GM23338 (cell line): Measurements from ENCODE around the gene SPATA20. TPM values are rescaled to one million over a fixed set of nuclear protein-coding genes. Genes with fewer than 3 reads are reported as not detected.

Experiments
- ATAC-seq: fragments of 200-7000 bp; cut with Tn5 transposase; 3 replicates; pipeline ENCODE4 v1.9.1; 2020
- DNase-seq: peaks from one replicate; pipeline ENCODE4 v3.0.0-alpha.2; 2015; ENCODE audit warnings: low spot score
- H2AFZ ChIP-seq: fragments of 200-600 bp; sonication (generic); 2 replicates; pipeline ENCODE4 v1.8.0; 2016; ENCODE audit warnings: antibody characterized with exemption, mild to moderate bottlenecking, moderate library complexity
- H3F3A ChIP-seq: fragments of 200-600 bp; sonication (generic); replicated peaks from 2 replicates; pipeline ENCODE4 v1.8.0; 2017; ENCODE audit warnings: antibody characterized with exemption, mixed run types, low read depth
- H3K27ac ChIP-seq: fragments of 200-600 bp; sonication (generic); 2 replicates; pipeline ENCODE4 v1.6.1; 2016; ENCODE audit warnings: low read depth
- H3K27me3 ChIP-seq: fragments of 200-600 bp; sonication (generic); 2 replicates; pipeline ENCODE4 v1.8.0; 2016; ENCODE audit warnings: mild to moderate bottlenecking, mixed run types, moderate library complexity; ENCODE audit not compliant: insufficient read depth
- H3K36me3 ChIP-seq: fragments of 200-600 bp; sonication (generic); 2 replicates; pipeline ENCODE4 v1.8.0; 2016; ENCODE audit warnings: mild to moderate bottlenecking; ENCODE audit not compliant: insufficient read depth
- H3K4me1 ChIP-seq: fragments of 200-600 bp; sonication (generic); 2 replicates; pipeline ENCODE4 v1.8.0; 2016; ENCODE audit warnings: mild to moderate bottlenecking, moderate library complexity; ENCODE audit not compliant: insufficient read depth
- H3K4me2 ChIP-seq: fragments of 200-600 bp; sonication (generic); 2 replicates; pipeline ENCODE4 v1.7.1; 2017; ENCODE audit warnings: mixed run types
- H3K4me3 ChIP-seq: fragments of 200-600 bp; sonication (generic); 2 replicates; pipeline ENCODE4 v1.6.1; 2016; ENCODE audit warnings: mixed run types
- H3K79me2 ChIP-seq: fragments of 200-600 bp; sonication (generic); replicated peaks from 2 replicates; pipeline ENCODE4 v1.8.0; 2017; ENCODE audit warnings: mild to moderate bottlenecking; ENCODE audit not compliant: insufficient read depth
- H3K9me2 ChIP-seq: fragments of 200-600 bp; sonication (generic); 2 replicates; pipeline ENCODE4 v1.8.0; 2017; ENCODE audit not compliant: insufficient read depth
- H4K20me1 ChIP-seq: fragments of 200-600 bp; sonication (generic); replicated peaks from 2 replicates; pipeline ENCODE4 v1.8.0; 2017; ENCODE audit warnings: mild to moderate bottlenecking; ENCODE audit not compliant: insufficient read depth
- H3K27ac Mint-ChIP-seq: 2 replicates; pipeline ENCODE4 v1.8.0; 2020; ENCODE audit warnings: inconsistent platforms, mild to moderate bottlenecking, moderate library complexity, mixed read lengths
- H3K27me3 Mint-ChIP-seq: 3 replicates; pipeline ENCODE4 v1.8.0; 2022; ENCODE audit warnings: low read depth, mild to moderate bottlenecking, moderate library complexity, mixed read lengths, inconsistent platforms; ENCODE audit not compliant: insufficient read depth, poor library complexity
- H3K36me3 Mint-ChIP-seq: 3 replicates; pipeline ENCODE4 v1.8.0; 2021; ENCODE audit warnings: low read depth, mild to moderate bottlenecking, inconsistent platforms, moderate library complexity, mixed read lengths
- H3K4me1 Mint-ChIP-seq: 3 replicates; pipeline ENCODE4 v1.8.0; 2020; ENCODE audit warnings: mild to moderate bottlenecking, inconsistent platforms, mixed read lengths
- H3K4me3 Mint-ChIP-seq: 3 replicates; pipeline ENCODE4 v1.8.0; 2021; ENCODE audit warnings: moderate library complexity, mild to moderate bottlenecking, inconsistent platforms, mixed read lengths
- H3K9me3 Mint-ChIP-seq: 3 replicates; pipeline ENCODE4 v1.8.0; 2020; ENCODE audit warnings: moderate library complexity, mild to moderate bottlenecking, inconsistent platforms, mixed read lengths
- CREB1 ChIP-seq: fragments of 250-450 bp; sonication (Bioruptor Pico); IDR thresholded peaks from 2 replicates; pipeline ENCODE4 v1.5.0; 2020; ENCODE audit warnings: low read depth, mild to moderate bottlenecking, moderate library complexity
- EZH2 ChIP-seq: fragments of 200-600 bp; sonication (generic); IDR thresholded peaks from one replicate; pipeline ENCODE4 v1.8.0; 2017; ENCODE audit warnings: antibody characterized with exemption, mild to moderate bottlenecking, low read depth; ENCODE audit not compliant: unreplicated experiment
- EZH2phosphoT487 ChIP-seq: fragments of 200-600 bp; sonication (generic); IDR thresholded peaks from one replicate; pipeline ENCODE4 v1.8.1; 2018; ENCODE audit warnings: antibody characterized with exemption; ENCODE audit not compliant: unreplicated experiment
- NANOG ChIP-seq: IDR thresholded peaks from 2 replicates; pipeline ENCODE4 v1.6.1; 2016; ENCODE audit warnings: antibody characterized with exemption, borderline replicate concordance
- ZNF114 ChIP-seq: fragments of 250-450 bp; sonication (Bioruptor Pico); IDR thresholded peaks from 2 replicates; pipeline ENCODE4 v1.5.0; 2020; ENCODE audit warnings: mild to moderate bottlenecking, moderate library complexity
- polyA plus RNA-seq: library from polyadenylated mRNA; unstranded; fragments of >200 nt; fragmentation: Nextera tagmentation; extraction: Ambion mirVana; gene quantifications from 2 replicates; pipeline ENCODE4 v1.2.1, GENCODE V29; 2016
- total RNA-seq: library from RNA; depleted of rRNA; stranded (reverse); fragments of >200 nt; shearing (Covaris generic); gene quantifications from 2 replicates; pipeline ENCODE4 v1.2.3, GENCODE V29; 2014
- TF ChIP-seq, protein P1 (sequence below): fragments of 250-450 bp; sonication (Bioruptor Pico); IDR thresholded peaks from 2 replicates; pipeline ENCODE4 v1.5.0; 2020; ENCODE audit warnings: mild to moderate bottlenecking, moderate library complexity
- TF ChIP-seq, protein P2 (sequence below), 2 experiments: fragments of 200-600 bp in 1 of 2; sonication (generic) in 1 of 2; conservative IDR thresholded peaks; 2 replicates each; pipeline versions ENCODE4 v1.5.1 to v1.6.1; 2016 to 2017; ENCODE audit warnings: antibody characterized with exemption in 2 of 2, low read depth in 2 of 2, mild to moderate bottlenecking in 2 of 2, moderate library complexity in 1 of 2
- TF ChIP-seq, protein P3 (sequence below): IDR thresholded peaks from one replicate; pipeline ENCODE4 v1.6.1; 2018; ENCODE audit warnings: antibody characterized with exemption; ENCODE audit not compliant: unreplicated experiment
- TF ChIP-seq, protein P4 (sequence below): IDR thresholded peaks from 2 replicates; pipeline ENCODE4 v1.6.1; 2016; ENCODE audit warnings: antibody characterized with exemption

The SPATA20 gene
- total and polyA plus RNA-seq, 2 experiments from 2014 or later: 13.8 to 32.7 TPM

DNA sequence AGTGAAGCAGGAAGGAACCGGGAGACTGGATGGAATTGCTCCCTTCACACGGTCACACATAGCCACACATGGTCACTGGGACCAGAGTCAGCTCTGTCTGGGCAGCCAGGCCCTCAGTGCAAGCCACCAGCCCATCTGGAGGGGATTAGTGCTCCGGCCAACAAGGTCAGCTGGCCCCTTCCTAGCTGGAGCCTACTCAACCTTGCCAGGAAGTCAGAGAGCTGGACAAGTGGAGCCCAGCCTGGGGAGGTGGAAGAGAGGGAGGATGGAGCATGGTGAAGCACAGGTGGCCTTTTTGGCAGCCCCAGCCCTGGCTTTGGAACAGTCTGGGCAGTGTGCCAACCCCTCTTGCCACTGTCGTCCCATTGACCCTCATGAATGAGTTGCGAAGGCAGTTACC lies 9.8 kb downstream of the SPATA20 start:
- Mint-ChIP-seq H3K9me3 (no peaks in the 10 kb centered on the region), H3K4me3 (no peak overlapping the region), H3K36me3 (no peaks in the 10 kb centered on the region), H3K27ac (no peak overlapping the region), H3K27me3 (peaks cover 22% of the 10 kb centered on the region), H3K4me1 (peaks cover 11% of the 10 kb centered on the region)
- DNase-seq (no peak), ATAC-seq (no peak)
- Histone ChIP-seq H3K27ac (no peak overlapping the region), H3K4me2 (no peak overlapping the region), H3K9me2 (no peaks in the 10 kb centered on the region), H3K4me1 (peaks cover 5% of the 10 kb centered on the region; the same call in 1 of the 2 replicates), H4K20me1 (no peaks in the 10 kb centered on the region; the same call in 1 of the 2 replicates), H2AFZ (no peak overlapping the region), H3K36me3 (no peaks in the 10 kb centered on the region), H3F3A (0 out of 2 replicates have a peak, but pooled peaks cover 9% of the 10 kb centered on the region), H3K27me3 (peaks cover 39% of the 10 kb centered on the region), H3K79me2 (no peaks in the 10 kb centered on the region), H3K4me3 (no peak overlapping the region)
- no peak for TF ChIP-seq EZH2phosphoT487

DNA sequence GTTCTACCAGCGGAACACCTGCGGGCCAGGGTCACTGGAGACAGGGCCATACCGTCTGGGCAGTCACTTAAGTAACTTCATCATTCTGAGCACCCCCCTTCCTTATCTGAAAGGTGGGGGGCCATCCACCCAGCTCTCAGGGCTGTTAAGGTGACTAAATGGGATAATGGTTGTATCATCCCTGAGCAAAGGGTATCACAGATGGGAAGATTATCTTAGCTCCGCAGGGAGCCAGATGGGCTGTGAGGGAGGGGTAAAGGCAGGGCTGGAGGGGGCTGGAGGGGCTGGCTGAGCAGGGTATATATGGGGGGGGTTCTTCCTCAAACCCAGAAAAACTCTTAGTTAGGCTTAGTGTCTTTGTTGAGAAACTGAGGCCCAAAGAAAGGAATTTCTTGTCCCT lies 10.7 kb downstream of the SPATA20 start:
- 0 out of 2 replicates have a peak, but pooled peaks cover 9% of the 10 kb centered on the region for H3F3A ChIP-seq
- H3K27ac ChIP-seq: no peak overlapping the region
- no peaks in the 10 kb centered on the region for H3K36me3 Mint-ChIP-seq
- H3K36me3 ChIP-seq: no peaks in the 10 kb centered on the region
- H3K9me3 Mint-ChIP-seq: no peaks in the 10 kb centered on the region
- no peaks in the 10 kb centered on the region; the same call in none of the 2 replicates for H4K20me1 ChIP-seq
- DNase-seq (no peak), ATAC-seq (no peak)
- no peak overlapping the region for H3K4me2 ChIP-seq
- no peak overlapping the region for H3K4me3 ChIP-seq
- H3K9me2 ChIP-seq: no peaks in the 10 kb centered on the region
- no peaks in the 10 kb centered on the region for H3K79me2 ChIP-seq
- H2AFZ ChIP-seq: no peak overlapping the region
- peaks cover 31% of the 10 kb centered on the region for H3K27me3 Mint-ChIP-seq
- no peak overlapping the region for H3K27ac Mint-ChIP-seq
- peaks cover 48% of the 10 kb centered on the region for H3K27me3 ChIP-seq
- no peak overlapping the region for H3K4me3 Mint-ChIP-seq
- peaks cover 10% of the 10 kb centered on the region for H3K4me1 ChIP-seq
- H3K4me1 Mint-ChIP-seq: peaks cover 17% of the 10 kb centered on the region
- TF ChIP-seq EZH2phosphoT487 (no peak), ZNF114 (CRISPR knock-in tag) (no peak), EZH2 (no peak), CREB1 (CRISPR knock-in tag) (no peak), NANOG (no peak)
- TF ChIP-seq, protein P1, sequence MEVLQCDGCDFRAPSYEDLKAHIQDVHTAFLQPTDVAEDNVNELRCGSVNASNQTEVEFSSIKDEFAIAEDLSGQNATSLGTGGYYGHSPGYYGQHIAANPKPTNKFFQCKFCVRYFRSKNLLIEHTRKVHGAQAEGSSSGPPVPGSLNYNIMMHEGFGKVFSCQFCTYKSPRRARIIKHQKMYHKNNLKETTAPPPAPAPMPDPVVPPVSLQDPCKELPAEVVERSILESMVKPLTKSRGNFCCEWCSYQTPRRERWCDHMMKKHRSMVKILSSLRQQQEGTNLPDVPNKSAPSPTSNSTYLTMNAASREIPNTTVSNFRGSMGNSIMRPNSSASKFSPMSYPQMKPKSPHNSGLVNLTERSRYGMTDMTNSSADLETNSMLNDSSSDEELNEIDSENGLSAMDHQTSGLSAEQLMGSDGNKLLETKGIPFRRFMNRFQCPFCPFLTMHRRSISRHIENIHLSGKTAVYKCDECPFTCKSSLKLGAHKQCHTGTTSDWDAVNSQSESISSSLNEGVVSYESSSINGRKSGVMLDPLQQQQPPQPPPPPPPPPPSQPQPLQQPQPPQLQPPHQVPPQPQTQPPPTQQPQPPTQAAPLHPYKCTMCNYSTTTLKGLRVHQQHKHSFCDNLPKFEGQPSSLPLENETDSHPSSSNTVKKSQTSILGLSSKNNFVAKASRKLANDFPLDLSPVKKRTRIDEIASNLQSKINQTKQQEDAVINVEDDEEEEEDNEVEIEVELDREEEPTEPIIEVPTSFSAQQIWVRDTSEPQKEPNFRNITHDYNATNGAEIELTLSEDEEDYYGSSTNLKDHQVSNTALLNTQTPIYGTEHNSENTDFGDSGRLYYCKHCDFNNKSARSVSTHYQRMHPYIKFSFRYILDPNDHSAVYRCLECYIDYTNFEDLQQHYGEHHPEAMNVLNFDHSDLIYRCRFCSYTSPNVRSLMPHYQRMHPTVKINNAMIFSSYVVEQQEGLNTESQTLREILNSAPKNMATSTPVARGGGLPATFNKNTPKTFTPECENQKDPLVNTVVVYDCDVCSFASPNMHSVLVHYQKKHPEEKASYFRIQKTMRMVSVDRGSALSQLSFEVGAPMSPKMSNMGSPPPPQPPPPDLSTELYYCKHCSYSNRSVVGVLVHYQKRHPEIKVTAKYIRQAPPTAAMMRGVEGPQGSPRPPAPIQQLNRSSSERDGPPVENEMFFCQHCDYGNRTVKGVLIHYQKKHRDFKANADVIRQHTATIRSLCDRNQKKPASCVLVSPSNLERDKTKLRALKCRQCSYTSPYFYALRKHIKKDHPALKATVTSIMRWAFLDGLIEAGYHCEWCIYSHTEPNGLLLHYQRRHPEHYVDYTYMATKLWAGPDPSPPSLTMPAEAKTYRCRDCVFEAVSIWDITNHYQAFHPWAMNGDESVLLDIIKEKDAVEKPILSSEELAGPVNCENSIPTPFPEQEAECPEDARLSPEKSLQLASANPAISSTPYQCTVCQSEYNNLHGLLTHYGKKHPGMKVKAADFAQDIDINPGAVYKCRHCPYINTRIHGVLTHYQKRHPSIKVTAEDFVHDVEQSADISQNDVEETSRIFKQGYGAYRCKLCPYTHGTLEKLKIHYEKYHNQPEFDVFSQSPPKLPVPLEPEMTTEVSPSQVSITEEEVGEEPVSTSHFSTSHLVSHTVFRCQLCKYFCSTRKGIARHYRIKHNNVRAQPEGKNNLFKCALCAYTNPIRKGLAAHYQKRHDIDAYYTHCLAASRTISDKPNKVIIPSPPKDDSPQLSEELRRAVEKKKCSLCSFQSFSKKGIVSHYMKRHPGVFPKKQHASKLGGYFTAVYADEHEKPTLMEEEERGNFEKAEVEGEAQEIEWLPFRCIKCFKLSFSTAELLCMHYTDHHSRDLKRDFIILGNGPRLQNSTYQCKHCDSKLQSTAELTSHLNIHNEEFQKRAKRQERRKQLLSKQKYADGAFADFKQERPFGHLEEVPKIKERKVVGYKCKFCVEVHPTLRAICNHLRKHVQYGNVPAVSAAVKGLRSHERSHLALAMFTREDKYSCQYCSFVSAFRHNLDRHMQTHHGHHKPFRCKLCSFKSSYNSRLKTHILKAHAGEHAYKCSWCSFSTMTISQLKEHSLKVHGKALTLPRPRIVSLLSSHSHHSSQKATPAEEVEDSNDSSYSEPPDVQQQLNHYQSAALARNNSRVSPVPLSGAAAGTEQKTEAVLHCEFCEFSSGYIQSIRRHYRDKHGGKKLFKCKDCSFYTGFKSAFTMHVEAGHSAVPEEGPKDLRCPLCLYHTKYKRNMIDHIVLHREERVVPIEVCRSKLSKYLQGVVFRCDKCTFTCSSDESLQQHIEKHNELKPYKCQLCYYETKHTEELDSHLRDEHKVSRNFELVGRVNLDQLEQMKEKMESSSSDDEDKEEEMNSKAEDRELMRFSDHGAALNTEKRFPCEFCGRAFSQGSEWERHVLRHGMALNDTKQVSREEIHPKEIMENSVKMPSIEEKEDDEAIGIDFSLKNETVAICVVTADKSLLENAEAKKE: no peak
- TF ChIP-seq, protein P2, sequence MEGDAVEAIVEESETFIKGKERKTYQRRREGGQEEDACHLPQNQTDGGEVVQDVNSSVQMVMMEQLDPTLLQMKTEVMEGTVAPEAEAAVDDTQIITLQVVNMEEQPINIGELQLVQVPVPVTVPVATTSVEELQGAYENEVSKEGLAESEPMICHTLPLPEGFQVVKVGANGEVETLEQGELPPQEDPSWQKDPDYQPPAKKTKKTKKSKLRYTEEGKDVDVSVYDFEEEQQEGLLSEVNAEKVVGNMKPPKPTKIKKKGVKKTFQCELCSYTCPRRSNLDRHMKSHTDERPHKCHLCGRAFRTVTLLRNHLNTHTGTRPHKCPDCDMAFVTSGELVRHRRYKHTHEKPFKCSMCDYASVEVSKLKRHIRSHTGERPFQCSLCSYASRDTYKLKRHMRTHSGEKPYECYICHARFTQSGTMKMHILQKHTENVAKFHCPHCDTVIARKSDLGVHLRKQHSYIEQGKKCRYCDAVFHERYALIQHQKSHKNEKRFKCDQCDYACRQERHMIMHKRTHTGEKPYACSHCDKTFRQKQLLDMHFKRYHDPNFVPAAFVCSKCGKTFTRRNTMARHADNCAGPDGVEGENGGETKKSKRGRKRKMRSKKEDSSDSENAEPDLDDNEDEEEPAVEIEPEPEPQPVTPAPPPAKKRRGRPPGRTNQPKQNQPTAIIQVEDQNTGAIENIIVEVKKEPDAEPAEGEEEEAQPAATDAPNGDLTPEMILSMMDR (conservative IDR thresholded peaks at IDR 0.05; ENCODE audit: low read depth in 2 of 2): no peak
- TF ChIP-seq, protein P3, sequence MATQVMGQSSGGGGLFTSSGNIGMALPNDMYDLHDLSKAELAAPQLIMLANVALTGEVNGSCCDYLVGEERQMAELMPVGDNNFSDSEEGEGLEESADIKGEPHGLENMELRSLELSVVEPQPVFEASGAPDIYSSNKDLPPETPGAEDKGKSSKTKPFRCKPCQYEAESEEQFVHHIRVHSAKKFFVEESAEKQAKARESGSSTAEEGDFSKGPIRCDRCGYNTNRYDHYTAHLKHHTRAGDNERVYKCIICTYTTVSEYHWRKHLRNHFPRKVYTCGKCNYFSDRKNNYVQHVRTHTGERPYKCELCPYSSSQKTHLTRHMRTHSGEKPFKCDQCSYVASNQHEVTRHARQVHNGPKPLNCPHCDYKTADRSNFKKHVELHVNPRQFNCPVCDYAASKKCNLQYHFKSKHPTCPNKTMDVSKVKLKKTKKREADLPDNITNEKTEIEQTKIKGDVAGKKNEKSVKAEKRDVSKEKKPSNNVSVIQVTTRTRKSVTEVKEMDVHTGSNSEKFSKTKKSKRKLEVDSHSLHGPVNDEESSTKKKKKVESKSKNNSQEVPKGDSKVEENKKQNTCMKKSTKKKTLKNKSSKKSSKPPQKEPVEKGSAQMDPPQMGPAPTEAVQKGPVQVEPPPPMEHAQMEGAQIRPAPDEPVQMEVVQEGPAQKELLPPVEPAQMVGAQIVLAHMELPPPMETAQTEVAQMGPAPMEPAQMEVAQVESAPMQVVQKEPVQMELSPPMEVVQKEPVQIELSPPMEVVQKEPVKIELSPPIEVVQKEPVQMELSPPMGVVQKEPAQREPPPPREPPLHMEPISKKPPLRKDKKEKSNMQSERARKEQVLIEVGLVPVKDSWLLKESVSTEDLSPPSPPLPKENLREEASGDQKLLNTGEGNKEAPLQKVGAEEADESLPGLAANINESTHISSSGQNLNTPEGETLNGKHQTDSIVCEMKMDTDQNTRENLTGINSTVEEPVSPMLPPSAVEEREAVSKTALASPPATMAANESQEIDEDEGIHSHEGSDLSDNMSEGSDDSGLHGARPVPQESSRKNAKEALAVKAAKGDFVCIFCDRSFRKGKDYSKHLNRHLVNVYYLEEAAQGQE: no peak
- TF ChIP-seq, protein P4, sequence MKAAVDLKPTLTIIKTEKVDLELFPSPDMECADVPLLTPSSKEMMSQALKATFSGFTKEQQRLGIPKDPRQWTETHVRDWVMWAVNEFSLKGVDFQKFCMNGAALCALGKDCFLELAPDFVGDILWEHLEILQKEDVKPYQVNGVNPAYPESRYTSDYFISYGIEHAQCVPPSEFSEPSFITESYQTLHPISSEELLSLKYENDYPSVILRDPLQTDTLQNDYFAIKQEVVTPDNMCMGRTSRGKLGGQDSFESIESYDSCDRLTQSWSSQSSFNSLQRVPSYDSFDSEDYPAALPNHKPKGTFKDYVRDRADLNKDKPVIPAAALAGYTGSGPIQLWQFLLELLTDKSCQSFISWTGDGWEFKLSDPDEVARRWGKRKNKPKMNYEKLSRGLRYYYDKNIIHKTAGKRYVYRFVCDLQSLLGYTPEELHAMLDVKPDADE: no peak
